H1 (cell line): ENCODE data around the gene CALHM3. TPM values are rescaled to one million over a fixed set of nuclear protein-coding genes. Genes with fewer than 3 reads are reported as not detected.

Experiments used
- CTCF ChIA-PET: fragments of 300-600 bp; sonication (Branson Sonifier 250); formaldehyde crosslinking; loops from one replicate; lab custom pipeline; 2021; ENCODE audit not compliant: partially characterized antibody; lab: Charles Lee
- POLR2A ChIA-PET: fragments of 300-600 bp; sonication (Branson Sonifier 250); formaldehyde crosslinking; loops from one replicate; lab custom pipeline; 2021; ENCODE audit warnings: inconsistent platforms; ENCODE audit not compliant: partially characterized antibody; lab: Charles Lee
- DNase-seq, 2 experiments: peaks; one replicate each; pipeline versions ENCODE4 v3.0.0 to v3.0.0-alpha.2; 2010 to 2022; ENCODE audit warnings: low spot score in 2 of 2, low read depth in 1 of 2, mixed read lengths in 1 of 2
- FAIRE-seq: peaks from 2 replicates; lab custom pipeline; 2011; peaks lifted over from hg19 to GRCh38; lab: Jason Lieb, UNC
- H2AFZ ChIP-seq: 2 replicates; pipeline ENCODE4 v1.8.1; 2012; ENCODE audit warnings: low read length, inconsistent platforms
- H2AK5ac ChIP-seq: 2 replicates; pipeline ENCODE4 v1.6.1; 2013; ENCODE audit warnings: low read depth, low read length
- H2BK120ac ChIP-seq: replicated peaks from 2 replicates; pipeline ENCODE3; 2013; ENCODE audit warnings: low read depth, low read length, inconsistent platforms
- H2BK12ac ChIP-seq: 2 replicates; pipeline ENCODE4 v1.6.1; 2013; ENCODE audit warnings: low read depth, low read length
- H2BK15ac ChIP-seq: 2 replicates; pipeline ENCODE4 v1.6.1; 2013; ENCODE audit warnings: low read length
- H2BK20ac ChIP-seq: 2 replicates; pipeline ENCODE4 v1.6.1; 2013; ENCODE audit warnings: low read length
- H2BK5ac ChIP-seq: 2 replicates; pipeline ENCODE4 v1.6.1; 2013; ENCODE audit warnings: low read depth, low read length
- H3K14ac ChIP-seq: 2 replicates; pipeline ENCODE4 v1.6.1; 2013; ENCODE audit warnings: inconsistent platforms; ENCODE audit not compliant: insufficient read length
- H3K18ac ChIP-seq: 2 replicates; pipeline ENCODE4 v1.6.1; 2013; ENCODE audit warnings: low read length; ENCODE audit errors: extremely low read depth
- H3K23ac ChIP-seq: 2 replicates; pipeline ENCODE4 v1.6.1; 2013; ENCODE audit warnings: inconsistent platforms; ENCODE audit not compliant: insufficient read length
- H3K23me2 ChIP-seq: 2 replicates; pipeline ENCODE4 v1.6.1; 2013; ENCODE audit warnings: low read depth, low read length
- H3K27ac ChIP-seq: 2 replicates; pipeline ENCODE4 v1.6.1; 2011; ENCODE audit warnings: low read depth, low read length, inconsistent platforms
- H3K27me3 ChIP-seq, 4 experiments: replicated peaks in 1 of 4; 1 replicate in 1 of 4; 2 replicates in 3 of 4; pipeline versions ENCODE4 v1.6.1 to v1.8.1; 2011 to 2013; ENCODE audit warnings: low read length in 3 of 4, mild to moderate bottlenecking in 3 of 4, inconsistent platforms in 2 of 4, mixed read lengths in 2 of 4, moderate library complexity in 1 of 4; ENCODE audit not compliant: control insufficient read depth in 3 of 4, insufficient read depth in 3 of 4; ENCODE audit errors: extremely low read depth in 1 of 4
- H3K36me3 ChIP-seq, 4 experiments: 2 replicates each; pipeline versions ENCODE4 v1.6.1 to v1.8.1; 2011 to 2013; ENCODE audit warnings: mild to moderate bottlenecking in 4 of 4, low read length in 3 of 4, moderate library complexity in 2 of 4, control low read depth in 1 of 4, inconsistent platforms in 1 of 4; ENCODE audit not compliant: insufficient read depth in 4 of 4, control insufficient read depth in 2 of 4
- H3K4ac ChIP-seq: replicated peaks from 2 replicates; pipeline ENCODE3; 2013; ENCODE audit warnings: low read length, low read depth, mixed read lengths, inconsistent platforms; ENCODE audit not compliant: insufficient read length
- H3K4me1 ChIP-seq, 4 experiments: replicated peaks in 1 of 4; 1 replicate in 1 of 4; 2 replicates in 3 of 4; pipeline versions ENCODE4 v1.6.1 to v1.8.1; 2011 to 2013; ENCODE audit warnings: low read length in 3 of 4, inconsistent platforms in 2 of 4, mixed read lengths in 1 of 4; ENCODE audit not compliant: insufficient read depth in 4 of 4, control insufficient read depth in 3 of 4
- H3K4me2 ChIP-seq, 2 experiments: 2 replicates each; pipeline versions ENCODE4 v1.6.1 to v1.8.1; 2011 to 2013; ENCODE audit warnings: low read depth in 2 of 2, low read length in 2 of 2, control low read depth in 1 of 2, inconsistent platforms in 1 of 2, mild to moderate bottlenecking in 1 of 2; ENCODE audit not compliant: insufficient read depth in 1 of 2
- H3K4me3 ChIP-seq, 4 experiments: fragments of 200-600, 300-600 bp in 1 of 4; sonication (generic), shearing (Covaris generic), sonication (Bioruptor Twin) in 1 of 4; 2 replicates each; pipeline versions ENCODE4 v1.5.1 to v1.8.1; 2011 to 2016; ENCODE audit warnings: low read length in 4 of 4, low read depth in 3 of 4, control low read depth in 2 of 4, inconsistent platforms in 2 of 4, mild to moderate bottlenecking in 2 of 4, mixed read lengths in 1 of 4, moderate library complexity in 1 of 4; ENCODE audit not compliant: insufficient read depth in 2 of 4; ENCODE audit errors: extremely low read depth in 1 of 4
- H3K56ac ChIP-seq: replicated peaks from 2 replicates; pipeline ENCODE3; 2013; ENCODE audit warnings: low read depth, mild to moderate bottlenecking, mixed read lengths, low read length, inconsistent platforms; ENCODE audit not compliant: insufficient read length
- H3K79me1 ChIP-seq: 2 replicates; pipeline ENCODE4 v1.6.1; 2013; ENCODE audit warnings: low read depth, low read length, control low read depth
- H3K79me2 ChIP-seq, 2 experiments: 2 replicates each; pipeline versions ENCODE4 v1.6.1 to v1.8.1; 2012 to 2013; ENCODE audit warnings: low read length in 2 of 2, mild to moderate bottlenecking in 2 of 2, inconsistent platforms in 1 of 2; ENCODE audit not compliant: insufficient read depth in 2 of 2, control insufficient read depth in 1 of 2
- H3K9ac ChIP-seq, 4 experiments: replicated peaks in 1 of 4; 1 replicate in 1 of 4; 2 replicates in 3 of 4; pipeline versions ENCODE4 v1.6.1 to v1.8.1; 2011 to 2013; ENCODE audit warnings: low read depth in 3 of 4, low read length in 3 of 4, control low read depth in 2 of 4, mild to moderate bottlenecking in 2 of 4, moderate library complexity in 2 of 4, inconsistent platforms in 1 of 4; ENCODE audit errors: extremely low read depth in 1 of 4
- H3K9me3 ChIP-seq, 2 experiments: 2 replicates each; pipeline versions ENCODE4 v1.6.1 to v1.8.1; 2012 to 2013; ENCODE audit warnings: mild to moderate bottlenecking in 2 of 2, moderate library complexity in 2 of 2, control low read depth in 1 of 2, inconsistent platforms in 1 of 2, low read depth in 1 of 2, low read length in 1 of 2, mixed read lengths in 1 of 2; ENCODE audit not compliant: insufficient read depth in 2 of 2
- H4K20me1 ChIP-seq, 2 experiments: replicated peaks in 1 of 2; 2 replicates each; pipeline versions ENCODE3 to v1.8.1; 2011 to 2013; ENCODE audit warnings: inconsistent platforms in 2 of 2, low read length in 2 of 2, mild to moderate bottlenecking in 1 of 2; ENCODE audit not compliant: insufficient read depth in 2 of 2, control insufficient read depth in 1 of 2
- H4K5ac ChIP-seq: 2 replicates; pipeline ENCODE4 v1.6.1; 2013; ENCODE audit warnings: low read length, low read depth, mixed read lengths, inconsistent platforms; ENCODE audit not compliant: insufficient read length
- H4K8ac ChIP-seq: 2 replicates; pipeline ENCODE4 v1.8.0; 2013; ENCODE audit warnings: mild to moderate bottlenecking, moderate library complexity, low read length, inconsistent platforms; ENCODE audit not compliant: insufficient read depth; ENCODE audit errors: extremely low read depth
- H4K91ac ChIP-seq: replicated peaks from 2 replicates; pipeline ENCODE3; 2013; ENCODE audit warnings: low read length, mixed read lengths, inconsistent platforms; ENCODE audit not compliant: insufficient read length
- EZH2 ChIP-seq: fragments of 200-600 bp; sonication (generic); IDR thresholded peaks from 2 replicates; pipeline ENCODE4 v1.7.1; 2012; ENCODE audit warnings: low read depth, mild to moderate bottlenecking, moderate library complexity, low read length, inconsistent platforms; ENCODE audit not compliant: severe bottlenecking
- ZNF274 ChIP-seq: IDR thresholded peaks from 2 replicates; pipeline ENCODE4 v1.7.0; 2012; ENCODE audit warnings: low read length, borderline replicate concordance; ENCODE audit errors: extremely low read depth
- WGBS, 2 experiments: shearing (Covaris generic) in 1 of 2; methylation state at CpG; one replicate each; pipeline versions ENCODE4 v1.1.6 to v1.1.7; 2013 to 2015; ENCODE audit warnings: low lambda C conversion rate in 2 of 2, mixed read lengths in 2 of 2, inconsistent platforms in 1 of 2, low coverage in 1 of 2, missing lambda C conversion rate in 1 of 2; ENCODE audit not compliant: insufficient replicate concordance in 2 of 2, insufficient coverage in 1 of 2, insufficient read length in 1 of 2; ENCODE audit errors: extremely low coverage in 1 of 2, missing lambda C conversion rate in 1 of 2; 5-methylcytosine and 5-hydroxymethylcytosine counted together
- polyA plus RNA-seq, 7 experiments: library from polyadenylated mRNA; depleted of rRNA in 3 of 7; stranded (reverse) in 5 of 7; unstranded in 2 of 7; fragments of >200 nt in 5 of 7; fragments of 200-250 nt in 2 of 7; gene quantifications; 1 replicate in 5 of 7; 2 replicates in 1 of 7; 4 replicates in 1 of 7; pipeline versions ENCODE4 v1.2.1 to v1.2.3, GENCODE V29; 2011 to 2013; ENCODE audit warnings: missing spikeins in 2 of 7, mixed read lengths in 2 of 7
- total RNA-seq: library from RNA; stranded (reverse); fragmentation: NEBNext Ultra II Directional; extraction: Animal tissue kit (Norgen Biotek cat#: 25700); gene quantifications from 2 replicates; pipeline ENCODE4 v1.2.1, GENCODE V29; 2021

Gene CALHM3
- total and polyA plus RNA-seq, 2 of the 8 experiments (the other 6 are each of a cell fraction or from before 2014, with no cell fraction given), result 0.17 to 0.60 TPM

DNA sequence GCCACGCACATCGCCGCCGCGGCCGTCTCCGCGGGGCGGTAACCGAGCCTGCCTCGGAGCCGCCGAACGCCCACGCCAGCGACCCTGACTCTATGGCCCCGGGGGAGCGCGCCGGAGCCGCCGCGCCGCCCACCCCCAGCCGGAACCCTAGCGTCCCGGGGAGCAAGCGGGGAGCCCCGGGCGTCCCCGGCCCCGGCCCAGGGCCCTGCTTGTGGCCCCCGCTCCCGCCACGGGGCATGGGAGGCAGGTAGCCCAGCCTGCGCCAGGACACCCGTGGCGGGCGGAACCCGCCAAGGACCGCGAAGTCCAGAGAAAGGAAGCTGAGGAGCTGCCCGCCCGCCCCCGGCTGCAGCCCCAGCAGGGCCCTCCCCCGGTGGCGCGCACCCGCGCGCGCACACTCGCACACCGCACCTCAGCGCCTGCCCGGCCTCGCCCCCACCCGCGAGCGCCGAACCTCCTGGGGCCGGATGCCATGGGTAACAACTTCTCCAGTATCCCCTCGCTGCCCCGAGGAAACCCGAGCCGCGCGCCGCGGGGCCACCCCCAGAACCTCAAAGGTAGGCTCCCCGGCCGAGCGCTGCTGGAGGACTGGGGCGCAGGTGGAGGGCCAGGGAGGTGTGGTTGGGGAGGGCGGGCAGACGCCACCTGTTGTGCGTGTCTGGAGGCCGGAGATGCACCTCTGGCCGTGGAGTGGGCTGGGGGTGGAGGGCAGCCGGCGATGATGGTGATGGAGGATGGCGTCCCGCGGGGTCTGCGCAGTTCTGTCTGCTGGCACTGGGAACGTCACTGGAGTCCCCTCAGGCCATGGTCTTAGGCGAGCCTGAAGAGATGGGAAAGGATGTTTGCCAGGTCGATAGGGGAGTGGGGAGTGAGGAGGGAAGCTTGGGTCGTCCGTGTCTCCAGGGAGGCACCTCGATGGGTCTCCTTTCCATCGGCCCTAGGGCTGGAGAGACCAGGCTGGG, 15.2 kb upstream of the CALHM3 start:
- ChIA-PET POLR2A (interaction anchor here (1.0 to 1.5 kb wide), 2 partner anchors 18 to 98 kb away, joined by 3 to 5 read pairs; partner anchors contain the start of genes ATP5MK and PDCD11), CTCF (interaction anchor here (0.7 to 4.6 kb wide), 7 partner anchors 9 to 70 kb away, joined by 3 to 24 read pairs (median 5); no protein-coding TSS in a partner anchor)
- Histone ChIP-seq H4K91ac (no peak overlapping the region), H3K4me2 (peak overlapping the region; percentile 60 to 99), H3K18ac (no peak overlapping the region; the same call in 1 of the 2 replicates), H3K56ac (no peak overlapping the region), H3K79me2 (no peaks in the 10 kb centered on the region), H3K4me3 (peak overlapping the region; percentile 25 to 71 (median 45)), H2BK5ac (no peak overlapping the region), H2BK15ac (no peak overlapping the region), H2BK12ac (no peak overlapping the region), H2BK20ac (no peak overlapping the region), H3K9me3 (no peaks in the 10 kb centered on the region), H3K4me1 (peaks cover 0 to 4% (median 3%) of the 10 kb centered on the region in 4 experiments; a peak in 5 of 7 replicates), H4K8ac (no peak overlapping the region), H3K14ac (no peak overlapping the region), H3K79me1 (no peaks in the 10 kb centered on the region), H2AFZ (no peak overlapping the region)
- 7% methylated on average over 36 of the region's 92 CpGs; no CpG with 5 or more reads in 1 of the 2 experiments for WGBS, 2 experiments
- FAIRE-seq, result no peak
- peak in 1 of 2 experiments; percentile 65 for DNase-seq
- TF ChIP-seq EZH2 (peak; percentile 32), ZNF274 (no peak)
- TF ChIP-seq, all 59 proteins: peak for 1
- no peaks in the 10 kb centered on the region for H4K20me1 ChIP-seq
- H3K27ac ChIP-seq, result no peak overlapping the region
- H3K9ac ChIP-seq, result peak overlapping the region in 1 of 4 experiments; percentile 9; a peak in 1 of 7 replicates
- H2AK5ac ChIP-seq, result no peak overlapping the region
- H3K23ac ChIP-seq, result no peak overlapping the region
- H3K4ac ChIP-seq, result no peak overlapping the region
- peaks cover 11% of the 10 kb centered on the region for H3K23me2 ChIP-seq
- peaks cover 8 to 36% (median 28%) of the 10 kb centered on the region in 4 experiments for H3K27me3 ChIP-seq
- H2BK120ac ChIP-seq, result no peak overlapping the region
- no peaks in the 10 kb centered on the region for H3K36me3 ChIP-seq
- H4K5ac ChIP-seq, result no peak overlapping the region
